HAP-1 (cell line): ENCODE data around the gene AKAP8L.
"Not testable (repeated sequence)": the region's sequence is repeated elsewhere in the genome, so short reads cannot be mapped to it uniquely, and the experiment has no call there.

Source experiments
- DNase-seq, 2 experiments: peaks; one replicate each; pipeline ENCODE4 v3.0.0-alpha.2; 2016 to 2020; ENCODE audit warnings: low spot score in 2 of 2
- H3K27me3 ChIP-seq: fragments of 250-450 bp; sonication (Bioruptor Pico); 2 replicates; pipeline ENCODE4 v1.5.1; 2020; ENCODE audit warnings: low read depth, mild to moderate bottlenecking, moderate library complexity
- H3K36me3 ChIP-seq: fragments of 250-450 bp; sonication (Bioruptor Pico); replicated peaks from 2 replicates; pipeline ENCODE4 v1.5.1; 2020; ENCODE audit warnings: mild to moderate bottlenecking
- H3K4me1 ChIP-seq: fragments of 250-450 bp; sonication (Bioruptor Pico); 2 replicates; pipeline ENCODE4 v1.5.1; 2020; ENCODE audit warnings: mild to moderate bottlenecking
- H3K4me3 ChIP-seq: fragments of 250-450 bp; sonication (Bioruptor Pico); 2 replicates; pipeline ENCODE4 v1.5.1; 2020; ENCODE audit warnings: mild to moderate bottlenecking, moderate library complexity
- H3K9me3 ChIP-seq: fragments of 250-450 bp; sonication (Bioruptor Pico); 2 replicates; pipeline ENCODE4 v1.5.1; 2020; ENCODE audit warnings: mild to moderate bottlenecking, moderate library complexity
- in situ Hi-C: fragments of 300-500 bp; cut with MboI; formaldehyde crosslinking; loops from 3 replicates; pipeline ENCODE4 v1.14.3; 2020; ENCODE audit warnings: low sequenced_read_pairs, inconsistent platforms, mixed read lengths

The AKAP8L gene

DNA sequence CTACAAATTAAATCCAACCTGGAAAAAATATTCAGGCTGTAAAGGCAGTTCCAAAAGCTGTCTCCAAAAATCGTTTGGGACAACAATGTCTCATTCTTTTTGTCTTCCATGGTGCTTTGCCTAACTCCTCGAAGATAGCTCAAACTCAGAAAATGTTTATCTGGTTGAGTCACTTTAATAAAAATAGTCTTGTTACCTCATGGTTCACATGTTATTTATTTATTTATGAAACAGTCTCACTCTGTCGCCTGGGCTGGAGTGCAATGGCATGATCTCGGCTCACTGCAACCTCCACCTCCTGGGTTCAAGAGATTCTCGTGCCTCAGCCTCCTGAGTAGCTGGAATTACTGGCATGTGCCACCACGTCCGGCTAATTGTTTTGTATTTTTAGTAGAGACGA is 81.6 kb downstream of the AKAP8L start:
- DNase-seq = no peak
- Histone ChIP-seq H3K4me3 (no peak overlapping the region), H3K9me3 (no peaks in the 10 kb centered on the region), H3K4me1 (peaks cover 7% of the 10 kb centered on the region; the same call in 1 of the 2 replicates), H3K27me3 (no peaks in the 10 kb centered on the region), H3K36me3 (no peaks in the 10 kb centered on the region)
- in situ Hi-C loops = no loop called here

DNA sequence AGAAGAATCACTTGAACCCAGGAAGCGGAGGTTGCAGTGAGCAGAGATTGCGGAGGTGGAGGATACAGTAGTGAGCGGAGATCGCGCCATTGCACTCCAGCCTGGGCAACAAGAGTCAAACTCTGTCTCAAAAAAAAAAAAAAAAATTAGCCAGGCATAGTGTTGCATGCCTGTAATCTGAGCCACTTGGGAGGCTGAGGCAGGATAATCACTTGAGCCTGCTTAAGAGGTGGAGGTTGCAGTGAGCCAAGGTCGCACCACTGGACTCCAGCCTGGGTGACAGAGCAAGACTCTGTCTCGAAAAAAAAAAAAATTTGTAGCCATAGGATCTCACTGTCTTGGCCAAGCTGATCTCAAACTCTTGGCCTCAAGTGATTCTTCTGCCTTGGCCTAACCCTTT is 82.8 kb downstream of the AKAP8L start:
- H3K27me3 ChIP-seq, H3K36me3 ChIP-seq, H3K9me3 ChIP-seq, H3K4me1 ChIP-seq, H3K4me3 ChIP-seq, DNase-seq, in situ Hi-C loops: not testable (repeated sequence)

DNA sequence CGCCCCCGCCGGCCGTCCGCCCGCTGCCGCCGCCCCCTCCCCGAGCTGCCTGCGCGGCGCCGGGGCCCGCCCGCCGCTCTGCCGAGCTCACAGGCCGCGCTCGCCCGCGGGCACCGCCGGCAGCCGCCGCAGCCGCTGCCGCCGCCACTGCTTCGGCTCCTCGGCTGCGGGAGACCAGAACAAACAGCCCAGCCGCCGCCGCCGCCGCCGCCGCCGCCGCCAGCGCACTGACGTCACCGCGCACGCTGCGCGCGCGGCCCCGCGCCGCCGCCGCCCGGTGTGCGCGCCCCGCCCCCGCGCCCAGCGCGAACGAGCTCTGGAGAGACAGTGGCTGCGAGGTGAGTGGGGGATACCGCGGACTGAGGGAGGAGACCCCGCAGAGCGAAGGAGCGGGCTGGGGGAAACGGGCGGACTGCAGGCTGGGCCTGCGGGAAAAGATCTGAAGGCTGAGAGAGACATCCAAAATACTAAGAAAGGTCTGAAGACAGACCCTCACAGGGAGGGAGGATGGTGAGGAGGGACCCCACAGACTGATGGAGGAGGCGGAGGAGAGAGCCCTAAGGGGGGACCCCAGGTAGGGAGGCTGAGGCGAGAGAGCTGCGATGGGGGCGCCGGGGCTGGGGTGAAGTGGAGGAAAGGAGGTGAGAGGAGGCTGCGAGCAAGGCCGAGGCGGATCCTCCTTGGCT is 86.3 kb downstream of the AKAP8L start, which contains the start of gene BRD4:
Gene BRD4, minus strand, starts transcription at position 229 of the 686 bp plus-strand sequence. CDS start 59,440 bp downstream, outside the sequence.
- Histone ChIP-seq H3K4me1 (peaks cover 29% of the 10 kb centered on the region), H3K36me3 (peaks cover 4% of the 10 kb centered on the region), H3K9me3 (no peaks in the 10 kb centered on the region), H3K4me3 (peak within 1 kb of the TSS; percentile 90), H3K27me3 (no peaks in the 10 kb centered on the region)
- in situ Hi-C loops = no loop called here
- DNase-seq = peak; percentile 48 to 83

DNA sequence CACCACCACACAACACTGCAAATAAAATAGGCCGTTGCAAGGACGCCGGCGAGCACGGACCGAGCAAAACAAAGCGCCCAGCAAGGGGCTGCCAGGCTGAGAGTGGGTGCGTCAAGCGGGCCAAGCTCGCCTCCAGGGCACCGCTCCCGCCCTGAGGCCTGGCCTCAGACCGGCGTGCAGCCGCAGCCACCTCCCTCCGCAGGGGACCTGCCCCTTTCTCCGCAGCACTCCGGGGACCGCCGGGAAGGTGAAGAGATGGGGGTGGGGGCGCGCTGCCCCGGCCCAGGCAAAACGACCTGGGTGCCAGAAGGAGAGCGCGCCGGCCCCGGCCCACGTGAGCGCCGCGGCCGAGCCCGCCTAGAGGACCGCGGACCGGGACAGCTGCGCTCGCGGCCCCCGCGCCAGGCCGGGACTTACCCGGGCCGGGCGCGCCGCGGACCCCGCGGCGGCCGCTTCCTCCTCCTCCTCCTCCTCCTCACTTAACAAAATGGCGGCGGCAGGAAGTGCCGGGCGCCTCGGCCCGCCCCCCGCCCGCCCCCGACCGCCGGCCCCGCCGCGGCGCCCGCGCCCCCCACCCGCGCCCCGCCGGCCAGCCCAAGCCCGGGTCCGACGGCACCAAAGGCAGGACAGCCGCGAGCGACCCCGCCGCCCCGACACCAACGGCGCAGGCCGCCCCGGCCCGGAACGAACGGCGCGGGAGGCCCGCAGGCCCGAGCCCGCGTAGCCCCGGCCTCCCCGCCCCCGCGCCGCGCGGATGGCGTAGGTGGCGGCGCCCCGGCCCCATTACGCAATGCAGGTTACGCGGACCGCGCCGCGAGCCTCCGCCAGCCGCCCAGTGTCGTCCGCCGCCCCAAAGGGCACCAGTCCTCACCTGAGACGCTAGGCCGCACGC is 87.1 kb downstream of the AKAP8L start:
- Histone ChIP-seq H3K36me3 (peaks cover 4% of the 10 kb centered on the region), H3K4me1 (peaks cover 29% of the 10 kb centered on the region), H3K9me3 (no peaks in the 10 kb centered on the region), H3K4me3 (peak overlapping the region; percentile 90), H3K27me3 (no peaks in the 10 kb centered on the region)
- in situ Hi-C loops = no loop called here
- peak; percentile 44 to 70 for DNase-seq

DNA sequence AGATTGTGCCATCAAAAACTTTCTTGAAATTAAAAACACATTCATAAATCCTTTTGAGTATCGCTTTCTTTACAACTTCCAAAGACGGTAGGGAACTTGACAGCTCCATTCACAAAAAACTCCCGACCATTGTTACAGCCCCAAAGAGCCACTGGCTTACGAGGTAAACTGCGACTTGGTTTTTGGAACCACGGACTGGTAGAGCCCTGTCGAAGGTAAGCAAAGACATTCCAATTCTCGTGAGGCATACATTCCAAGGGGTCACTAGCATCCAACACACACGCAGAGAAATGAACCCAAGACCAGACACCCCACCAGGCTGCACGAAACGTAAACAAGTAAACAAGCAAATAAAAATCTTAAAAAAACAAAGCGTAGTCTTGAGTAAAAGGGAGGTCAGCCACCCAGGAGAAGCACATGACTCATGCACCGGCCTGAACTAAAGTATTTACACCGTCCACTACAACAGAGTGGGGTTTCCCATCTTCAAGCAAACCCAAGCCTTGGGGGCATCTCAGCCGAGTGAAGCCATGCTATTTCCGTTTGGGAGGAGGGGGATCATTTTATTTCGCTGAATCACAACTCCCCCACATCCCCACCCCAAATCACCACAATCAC is 87.9 kb downstream of the AKAP8L start:
- peaks cover 26% of the 10 kb centered on the region for H3K4me1 ChIP-seq
- no peak for DNase-seq
- no peaks in the 10 kb centered on the region for H3K9me3 ChIP-seq
- peaks cover 4% of the 10 kb centered on the region for H3K36me3 ChIP-seq
- peak overlapping the region; percentile 90 for H3K4me3 ChIP-seq
- in situ Hi-C loops = no loop called here
- no peaks in the 10 kb centered on the region for H3K27me3 ChIP-seq
